H9 (cell line): ENCODE results near the gene TMEM44. TPM values are rescaled to one million over a fixed set of nuclear protein-coding genes. Genes with fewer than 3 reads are reported as not detected.

Experiments
- DNase-seq: peaks from one replicate; pipeline ENCODE4 v3.0.0-alpha.2; 2017
- H2AFZ ChIP-seq: one replicate; pipeline ENCODE4 v1.6.1; 2013; ENCODE audit warnings: mild to moderate bottlenecking, low read length, control low read depth, moderate library complexity
- H2AK5ac ChIP-seq: 2 replicates; pipeline ENCODE4 v1.6.1; 2013; ENCODE audit warnings: low read length, control low read depth, mixed read lengths; ENCODE audit not compliant: insufficient read length
- H2BK120ac ChIP-seq: one replicate; pipeline ENCODE4 v1.6.1; 2013; ENCODE audit warnings: low read depth, mild to moderate bottlenecking, low read length, control low read depth, inconsistent platforms; ENCODE audit not compliant: poor library complexity, severe bottlenecking
- H2BK12ac ChIP-seq: 2 replicates; pipeline ENCODE4 v1.6.1; 2013; ENCODE audit warnings: low read length, control low read depth, mixed read lengths, low read depth; ENCODE audit not compliant: insufficient read length
- H2BK15ac ChIP-seq: 2 replicates; pipeline ENCODE4 v1.6.1; 2013; ENCODE audit warnings: low read depth, low read length, control low read depth
- H2BK20ac ChIP-seq: one replicate; pipeline ENCODE4 v1.6.1; 2013; ENCODE audit warnings: low read depth, mild to moderate bottlenecking, low read length, control low read depth, inconsistent platforms; ENCODE audit not compliant: poor library complexity, severe bottlenecking
- H2BK5ac ChIP-seq: 2 replicates; pipeline ENCODE4 v1.6.1; 2013; ENCODE audit warnings: low read length, control low read depth, mixed read lengths; ENCODE audit not compliant: insufficient read length
- H3K14ac ChIP-seq: 2 replicates; pipeline ENCODE4 v1.6.1; 2013; ENCODE audit warnings: low read length, control low read depth; ENCODE audit not compliant: insufficient read depth
- H3K18ac ChIP-seq: 2 replicates; pipeline ENCODE4 v1.6.1; 2013; ENCODE audit warnings: low read depth, mild to moderate bottlenecking, mixed read lengths, low read length, control low read depth; ENCODE audit not compliant: insufficient read length
- H3K23ac ChIP-seq: 2 replicates; pipeline ENCODE4 v1.6.1; 2013; ENCODE audit warnings: low read length, control low read depth, mixed read lengths, low read depth; ENCODE audit not compliant: insufficient read length
- H3K23me2 ChIP-seq: 2 replicates; pipeline ENCODE4 v1.6.1; 2013; ENCODE audit warnings: low read depth, mild to moderate bottlenecking, mixed read lengths, low read length, control low read depth; ENCODE audit not compliant: insufficient read length, poor library complexity, severe bottlenecking
- H3K27ac ChIP-seq: 2 replicates; pipeline ENCODE4 v1.5.1; 2013; ENCODE audit warnings: low read length, control low read depth, mixed read lengths, low read depth; ENCODE audit not compliant: insufficient read length
- H3K27me3 ChIP-seq: 2 replicates; pipeline ENCODE4 v1.6.1; 2013; ENCODE audit warnings: low read length, control low read depth, inconsistent platforms; ENCODE audit not compliant: insufficient read depth
- H3K4ac ChIP-seq: 2 replicates; pipeline ENCODE4 v1.6.1; 2013; ENCODE audit warnings: low read depth, mild to moderate bottlenecking, control low read depth, inconsistent platforms, low read length, moderate library complexity
- H3K4me1 ChIP-seq: 2 replicates; pipeline ENCODE4 v1.6.1; 2013; ENCODE audit warnings: low read length, control low read depth, inconsistent platforms; ENCODE audit not compliant: insufficient read depth
- H3K4me2 ChIP-seq: 2 replicates; pipeline ENCODE4 v1.6.1; 2013; ENCODE audit warnings: low read length, control low read depth, mixed read lengths; ENCODE audit not compliant: insufficient read length, insufficient read depth
- H3K56ac ChIP-seq: 2 replicates; pipeline ENCODE4 v1.6.1; 2013; ENCODE audit warnings: low read depth, mild to moderate bottlenecking, mixed read lengths, low read length, control low read depth; ENCODE audit not compliant: insufficient read length
- H3K79me1 ChIP-seq: 2 replicates; pipeline ENCODE4 v1.6.1; 2013; ENCODE audit warnings: low read depth, mild to moderate bottlenecking, moderate library complexity, low read length, control low read depth, inconsistent platforms; ENCODE audit not compliant: insufficient read depth, poor library complexity, severe bottlenecking
- H3K79me2 ChIP-seq: 2 replicates; pipeline ENCODE4 v1.6.1; 2013; ENCODE audit warnings: low read length, control low read depth, inconsistent platforms; ENCODE audit not compliant: insufficient read depth
- H3K9ac ChIP-seq: 2 replicates; pipeline ENCODE4 v1.6.1; 2013; ENCODE audit warnings: low read length, control low read depth, mixed read lengths; ENCODE audit not compliant: insufficient read length; ENCODE audit errors: extremely low read depth
- H3K9me3 ChIP-seq: one replicate; pipeline ENCODE4 v1.6.1; 2013; ENCODE audit warnings: low read depth, low read length, inconsistent platforms; ENCODE audit not compliant: control insufficient read depth
- H3T11ph ChIP-seq: one replicate; pipeline ENCODE4 v1.6.1; 2013; ENCODE audit warnings: mild to moderate bottlenecking, low read length, control low read depth, inconsistent platforms
- H4K20me1 ChIP-seq: one replicate; pipeline ENCODE4 v1.6.1; 2013; ENCODE audit not compliant: control insufficient read depth, insufficient read length, insufficient read depth
- H4K5ac ChIP-seq: 2 replicates; pipeline ENCODE4 v1.6.1; 2013; ENCODE audit warnings: low read depth, mild to moderate bottlenecking, mixed read lengths, low read length, control low read depth; ENCODE audit not compliant: insufficient read length
- H4K8ac ChIP-seq: replicated peaks from 2 replicates; pipeline ENCODE4 v1.6.1; 2013; ENCODE audit warnings: low read length, control low read depth, mixed read lengths, low read depth; ENCODE audit not compliant: insufficient read length
- H4K91ac ChIP-seq: 2 replicates; pipeline ENCODE4 v1.6.1; 2013; ENCODE audit warnings: low read depth, mild to moderate bottlenecking, moderate library complexity, mixed read lengths, low read length, control low read depth; ENCODE audit not compliant: insufficient read length
- H3K27ac Mint-ChIP-seq, 3 experiments: 2 replicates in 2 of 3; 3 replicates in 1 of 3; pipeline ENCODE4 v1.8.0; 2020 to 2021; ENCODE audit warnings: mixed read lengths in 3 of 3, mild to moderate bottlenecking in 1 of 3, moderate library complexity in 1 of 3
- H3K27me3 Mint-ChIP-seq: 2 replicates; pipeline ENCODE4 v1.8.0; 2021; ENCODE audit warnings: low read depth, mild to moderate bottlenecking, moderate library complexity, mixed read lengths
- H3K36me3 Mint-ChIP-seq, 3 experiments: 2 replicates in 2 of 3; 3 replicates in 1 of 3; pipeline ENCODE4 v1.8.0; 2020 to 2021; ENCODE audit warnings: low read depth in 3 of 3, mixed read lengths in 3 of 3; ENCODE audit not compliant: insufficient read depth in 1 of 3
- H3K4me1 Mint-ChIP-seq, 2 experiments: 2 replicates each; pipeline ENCODE4 v1.8.0; 2020; ENCODE audit warnings: mixed read lengths in 2 of 2
- H3K4me3 Mint-ChIP-seq, 2 experiments: 2 replicates in 1 of 2; 3 replicates in 1 of 2; pipeline ENCODE4 v1.8.0; 2020 to 2021; ENCODE audit warnings: mild to moderate bottlenecking in 2 of 2, mixed read lengths in 2 of 2, moderate library complexity in 1 of 2
- H3K9me3 Mint-ChIP-seq, 2 experiments: 2 replicates in 1 of 2; 3 replicates in 1 of 2; pipeline ENCODE4 v1.8.0; 2020; ENCODE audit warnings: mild to moderate bottlenecking in 2 of 2, mixed read lengths in 2 of 2, moderate library complexity in 1 of 2
- WGBS: extraction: QIAGEN DNeasy Blood & Tissue Kit; methylation state at CpG from one replicate; pipeline ENCODE4 v1.1.7; 2013; ENCODE audit warnings: missing lambda C conversion rate, low lambda C conversion rate, mixed read lengths; ENCODE audit not compliant: insufficient read length; ENCODE audit errors: extremely low coverage; 5-methylcytosine and 5-hydroxymethylcytosine counted together
- total RNA-seq: library from RNA; stranded (reverse); gene quantifications from 2 replicates; pipeline ENCODE4 v1.2.1, GENCODE V29; 2021
- TF ChIP-seq, protein P1 (sequence below): fragments of 200-600 bp; sonication (generic); conservative IDR thresholded peaks from 3 replicates; pipeline ENCODE4 v1.8.0; 2021; ENCODE audit warnings: antibody characterized with exemption, mild to moderate bottlenecking

The TMEM44 gene
- total RNA-seq, 1 experiment from 2014 or later: 19.8 TPM

DNA sequence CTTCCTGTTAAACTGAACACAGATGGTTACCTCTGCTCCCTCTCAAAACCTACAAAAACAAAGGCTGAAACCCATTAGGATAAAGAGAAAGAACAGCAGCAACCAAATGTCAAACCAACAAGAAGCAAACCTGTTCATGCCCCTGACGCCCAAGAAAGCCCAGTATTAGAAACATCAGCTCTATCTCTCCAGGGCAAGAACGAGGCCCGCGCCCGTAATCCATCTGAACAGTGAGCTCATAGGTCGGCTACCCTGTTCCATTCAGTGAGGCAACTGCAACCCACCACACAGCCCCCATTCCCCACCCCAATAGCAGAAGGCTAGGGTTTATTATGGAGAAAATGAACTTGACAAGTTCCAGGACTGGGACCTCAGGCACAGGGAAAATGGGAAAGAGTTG, 28.7 kb upstream of the TMEM44 start:
- no peak overlapping the region for H2AFZ ChIP-seq
- H2BK20ac ChIP-seq: no peak overlapping the region
- H3K9ac ChIP-seq: no peak overlapping the region
- H3K79me1 ChIP-seq: no peaks in the 10 kb centered on the region
- no peak overlapping the region for H3K27ac ChIP-seq
- H3K4me1 Mint-ChIP-seq: no peaks in the 10 kb centered on the region
- H2AK5ac ChIP-seq: no peak overlapping the region
- H4K8ac ChIP-seq: no peak overlapping the region
- no peaks in the 10 kb centered on the region for H3K23me2 ChIP-seq
- H3K18ac ChIP-seq: no peak overlapping the region
- H3T11ph ChIP-seq: no peak overlapping the region
- H3K4me3 Mint-ChIP-seq: no peak overlapping the region
- no peak overlapping the region for H2BK120ac ChIP-seq
- H3K23ac ChIP-seq: no peak overlapping the region
- H3K4me2 ChIP-seq: no peak overlapping the region
- H3K9me3 Mint-ChIP-seq: no peaks in the 10 kb centered on the region
- H4K20me1 ChIP-seq: no peaks in the 10 kb centered on the region
- DNase-seq: no peak
- H3K4me1 ChIP-seq: no peaks in the 10 kb centered on the region
- no peak overlapping the region for H3K4ac ChIP-seq
- H3K9me3 ChIP-seq: no peaks in the 10 kb centered on the region
- H3K36me3 Mint-ChIP-seq: peaks cover 27 to 75% (median 50%) of the 10 kb centered on the region in 3 experiments; a peak in 6 of 7 replicates
- no peak overlapping the region for H3K14ac ChIP-seq
- no peak overlapping the region for H4K91ac ChIP-seq
- no peaks in the 10 kb centered on the region for H3K27me3 Mint-ChIP-seq
- H2BK5ac ChIP-seq: no peak overlapping the region
- WGBS: no CpG with 5 or more reads among the region's 6 CpGs
- no peaks in the 10 kb centered on the region for H3K27me3 ChIP-seq
- TF ChIP-seq, protein P1, sequence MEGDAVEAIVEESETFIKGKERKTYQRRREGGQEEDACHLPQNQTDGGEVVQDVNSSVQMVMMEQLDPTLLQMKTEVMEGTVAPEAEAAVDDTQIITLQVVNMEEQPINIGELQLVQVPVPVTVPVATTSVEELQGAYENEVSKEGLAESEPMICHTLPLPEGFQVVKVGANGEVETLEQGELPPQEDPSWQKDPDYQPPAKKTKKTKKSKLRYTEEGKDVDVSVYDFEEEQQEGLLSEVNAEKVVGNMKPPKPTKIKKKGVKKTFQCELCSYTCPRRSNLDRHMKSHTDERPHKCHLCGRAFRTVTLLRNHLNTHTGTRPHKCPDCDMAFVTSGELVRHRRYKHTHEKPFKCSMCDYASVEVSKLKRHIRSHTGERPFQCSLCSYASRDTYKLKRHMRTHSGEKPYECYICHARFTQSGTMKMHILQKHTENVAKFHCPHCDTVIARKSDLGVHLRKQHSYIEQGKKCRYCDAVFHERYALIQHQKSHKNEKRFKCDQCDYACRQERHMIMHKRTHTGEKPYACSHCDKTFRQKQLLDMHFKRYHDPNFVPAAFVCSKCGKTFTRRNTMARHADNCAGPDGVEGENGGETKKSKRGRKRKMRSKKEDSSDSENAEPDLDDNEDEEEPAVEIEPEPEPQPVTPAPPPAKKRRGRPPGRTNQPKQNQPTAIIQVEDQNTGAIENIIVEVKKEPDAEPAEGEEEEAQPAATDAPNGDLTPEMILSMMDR: no peak
- H3K56ac ChIP-seq: no peak overlapping the region
- no peak overlapping the region for H2BK15ac ChIP-seq
- no peak overlapping the region for H4K5ac ChIP-seq
- H3K27ac Mint-ChIP-seq: no peak overlapping the region; a peak in 1 of 7 replicates
- H2BK12ac ChIP-seq: no peak overlapping the region
- no peaks in the 10 kb centered on the region; the same call in 1 of the 2 replicates for H3K79me2 ChIP-seq
